NCI-H146 treated with DMSO at 0.1 percent for 48 hours (cell line): Measurements from ENCODE around the gene MCFD2.
"Not testable (repeated sequence)": the region's sequence is repeated elsewhere in the genome, so short reads cannot be mapped to it uniquely, and the experiment has no call there.

ENCODE experiments used
- DNase-seq: peaks from one replicate; lab custom pipeline; 2025; ENCODE audit not compliant: unreplicated experiment; lab: John Stamatoyannopoulos, UW

MCFD2 gene

GRCh38 chr2:46875962-46876689 lies 39.5 kb downstream of the MCFD2 start:
- DNase-seq = not testable (repeated sequence)

- DNase-seq = no peak
These were observed 40.2 kb downstream of the MCFD2 start for GRCh38 chr2:46875226-46875899.

GRCh38 chr2:46874236-46874929 lies 41.2 kb downstream of the MCFD2 start:
- no peak for DNase-seq

GRCh38 chr2:46873604-46874068 lies 42.0 kb downstream of the MCFD2 start:
- no peak for DNase-seq

- no peak for DNase-seq
These were observed 42.6 kb downstream of the MCFD2 start for GRCh38 chr2:46872902-46873603.

- DNase-seq = no peak
These were observed 43.6 kb downstream of the MCFD2 start for GRCh38 chr2:46871976-46872381.

- DNase-seq = no peak
These were observed 45.4 kb downstream of the MCFD2 start for GRCh38 chr2:46870051-46870839.

- no peak for DNase-seq
These were observed 46.0 kb downstream of the MCFD2 start for GRCh38 chr2:46869621-46870020.

- no peak for DNase-seq
These were observed 48.8 kb downstream of the MCFD2 start for GRCh38 chr2:46866770-46867246.

- no peak for DNase-seq
These were observed 50.2 kb downstream of the MCFD2 start for GRCh38 chr2:46865181-46865970.

- DNase-seq = no peak
These were observed 51.7 kb downstream of the MCFD2 start for GRCh38 chr2:46863882-46864281.

GRCh38 chr2:46862514-46862913 lies 53.1 kb downstream of the MCFD2 start:
- no peak for DNase-seq

- no peak for DNase-seq
These were observed 53.7 kb downstream of the MCFD2 start for GRCh38 chr2:46861916-46862315.

GRCh38 chr2:46859482-46859881 lies 56.1 kb downstream of the MCFD2 start:
- no peak for DNase-seq

- DNase-seq = no peak
These were observed 56.9 kb downstream of the MCFD2 start for GRCh38 chr2:46858702-46859090.

- DNase-seq = no peak
These were observed 57.5 kb downstream of the MCFD2 start for GRCh38 chr2:46857871-46858701.

- DNase-seq = no peak
These were observed 59.3 kb downstream of the MCFD2 start for GRCh38 chr2:46856336-46856735.

GRCh38 chr2:46855805-46856204 lies 59.8 kb downstream of the MCFD2 start:
- DNase-seq = no peak

- no peak for DNase-seq
These were observed 61.3 kb downstream of the MCFD2 start for GRCh38 chr2:46854260-46854659.
